Heart right ventricle (tissue), 16 donors: Measurements from ENCODE around the gene EPM2A. TPM values are rescaled to one million over a fixed set of nuclear protein-coding genes. Genes with fewer than 3 reads are reported as not detected.

Experiments
- ATAC-seq, 8 donors: fragments of 200-7000 bp; cut with Tn5 transposase; one replicate each; pipeline ENCODE4 v1.9.1; 2020; ENCODE audit warnings: mild to moderate bottlenecking in 8 of 8, moderate library complexity in 8 of 8, moderate number of reproducible peaks in 1 of 8
- DNase-seq, 2 donors: peaks; one replicate each; pipeline ENCODE4 v3.0.0-alpha.2; 2020
- H3K27ac ChIP-seq, 10 donors: fragments of 200-600 bp; sonication (generic) in 2 of 10; one replicate each; pipeline versions ENCODE4 v1.5.0 to v1.8.0; 2020 to 2022; ENCODE audit warnings: mild to moderate bottlenecking in 3 of 10
- H3K27me3 ChIP-seq, 7 donors: fragments of 200-600 bp; one replicate each; pipeline ENCODE4 v1.8.0; 2021 to 2022; ENCODE audit warnings: mild to moderate bottlenecking in 2 of 7
- H3K36me3 ChIP-seq, 9 donors: fragments of 200-600 bp; sonication (generic) in 1 of 9; one replicate each; pipeline versions ENCODE4 v1.5.0 to v1.8.0; 2020 to 2022; ENCODE audit warnings: mild to moderate bottlenecking in 2 of 9
- H3K4me1 ChIP-seq, 9 donors: fragments of 200-600 bp; sonication (generic) in 1 of 9; one replicate each; pipeline versions ENCODE4 v1.5.0 to v1.8.0; 2020 to 2022; ENCODE audit warnings: mild to moderate bottlenecking in 4 of 9
- H3K4me3 ChIP-seq, 10 donors: fragments of 200-600 bp; sonication (generic) in 2 of 10; one replicate each; pipeline versions ENCODE4 v1.5.0 to v1.8.0; 2020 to 2022; ENCODE audit warnings: mild to moderate bottlenecking in 7 of 10, moderate library complexity in 2 of 10
- H3K9me3 ChIP-seq, 11 donors: fragments of 200-600 bp in 10 of 11; sonication (generic) in 2 of 11; one replicate each; pipeline versions ENCODE4 v1.5.0 to v1.8.0; 2013 to 2022; ENCODE audit warnings: mild to moderate bottlenecking in 2 of 11, control low read depth in 1 of 11, moderate library complexity in 1 of 11
- WGBS, 2 donors: extraction: QIAGEN DNeasy Blood & Tissue Kit; methylation state at CpG; one replicate each; pipeline ENCODE4 v1.1.7; 2013; ENCODE audit warnings: inconsistent platforms in 1 of 2; 5-methylcytosine and 5-hydroxymethylcytosine counted together
- intact Hi-C, 10 donors: fragments of 100-400 bp; cut with DNase I; formaldehyde crosslinking; loops; one replicate each; pipeline versions ENCODE4 v1.11.1 to v1.14.2; 2022
- polyA plus RNA-seq, 2 donors: library from polyadenylated mRNA; stranded (reverse); fragments of 200-250 nt; gene quantifications; one replicate each; pipeline ENCODE4 v1.2.3, GENCODE V29; 2013
- total RNA-seq, 10 donors: library from RNA; stranded (reverse); fragmentation: NEBNext Ultra II Directional in 3 of 10; extraction: Animal tissue kit (Norgen Biotek cat#: 25700) in 3 of 10; gene quantifications; one replicate each; pipeline versions ENCODE4 v1.2.1 to v1.2.4, GENCODE V29; 2021 to 2023
- TF ChIP-seq, protein P1 (sequence below), 9 donors: fragments of 200-600 bp; sonication (generic) in 2 of 9; IDR thresholded peaks; one replicate each; pipeline versions ENCODE4 v1.5.0 to v1.8.0; 2021 to 2022; ENCODE audit warnings: antibody characterized with exemption in 9 of 9, mild to moderate bottlenecking in 5 of 9, moderate library complexity in 1 of 9
- donor health status: Arrhythmogenic right ventricular cardiomyopathy.
- donor health status: ischemic (EF 13 %, LVEDD 7.1; RV severe dilation, severe dysfunction).
- donor health status: healthy with polysubstance abuse.
- donor health status: DM: no; HTN: yes; CAD: no.
- donor health status: DM: no; HTN: no; CAD: no.
- donor health status: ischemic (EF 25% LVEDD 6.9; RV normal size, moderate dysfunction).
- donor health status: ischemic (EF 25% LVEDD 5.7; RV mildly dilated, moderate dysfunction).
- donor health status: healthy.
- donor health status: DM: yes; HTN: yes; CAD: no.
- donor health status: Ischemic cardiomyopathy.
- donor health status: ischemic (EF 35%, LVEDD 5.7; RV mildly dilated, moderate dysfunction).
- donor health status: nonischemic (EF 11% LVEDD 7.7; RV severe dilation, severe dysfunction).
- donor health status: DM: yes; HTN: yes; CAD: no.
- donor health status: PGD.
- donor health status: ischemic (EF 29% LVEDD 5.4; RV normal size, mild dysfunction).
- donor health status: nonischemic (EF 23%, LVEDD 6.1; RV moderate dilation, normal function).

EPM2A gene
- total and polyA plus RNA-seq, 12 donors, result 11.0 to 60.9 (median 43.2) TPM

DNA sequence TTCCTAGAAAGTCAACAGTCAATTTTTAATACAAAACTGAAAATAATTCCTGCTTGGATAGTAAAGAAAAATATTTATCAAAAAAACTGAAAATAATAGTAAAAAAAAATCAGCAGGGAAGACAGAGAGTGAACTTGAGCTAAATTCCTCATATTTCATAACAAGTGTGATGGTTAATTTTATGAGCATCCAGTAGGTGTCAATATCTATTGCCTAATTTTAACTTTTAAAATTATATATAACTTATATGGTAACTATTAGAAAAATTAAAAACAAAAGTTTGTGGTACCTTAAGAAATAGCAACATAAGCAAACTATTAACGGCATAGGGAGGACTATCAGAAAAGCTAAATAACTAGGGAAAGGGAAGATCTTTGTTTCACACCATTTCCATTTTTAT is 2.1 kb downstream of the EPM2A start:
- ATAC-seq, result no peak

DNA sequence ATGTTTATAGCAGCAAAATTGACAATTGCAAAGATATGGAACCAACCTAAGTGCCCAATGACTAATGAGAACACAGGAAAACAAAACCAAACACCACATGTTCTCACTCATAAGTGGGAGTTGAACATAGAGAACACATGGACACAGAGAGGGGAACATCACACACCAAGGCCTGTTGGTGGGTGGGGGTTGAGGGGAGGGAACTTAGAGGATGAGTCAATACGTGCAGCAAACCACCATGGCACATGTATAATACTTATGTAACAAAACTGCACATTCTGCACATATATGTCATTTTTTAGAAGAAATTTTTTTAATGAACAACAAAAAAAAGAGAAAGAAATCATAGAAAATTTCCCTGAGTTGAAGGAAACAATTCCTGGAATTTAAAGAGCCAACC is 3.9 kb downstream of the EPM2A start:
- 81 to 83% methylated on average over 1 of the region's 1 CpG for WGBS, 2 donors
- Histone ChIP-seq H3K27me3 (no peaks in the 10 kb centered on the region), H3K9me3 (peaks cover 0 to 27% (median 0%) of the 10 kb centered on the region in 11 donors), H3K27ac (no peak overlapping the region), H3K4me3 (no peak overlapping the region), H3K4me1 (peaks cover 0 to 30% (median 17%) of the 10 kb centered on the region in 9 donors), H3K36me3 (no peaks in the 10 kb centered on the region)
- intact Hi-C loops, result loop anchor here in 5 of 10 donors (5.0 to 10.0 kb wide), 5 partner anchors 83 to 233 kb away; partner anchors contain the start of genes SHPRH (in 2 of the 5) and FBXO30 (in 1 of the 5)
- ATAC-seq, result no peak
- TF ChIP-seq, protein P1, sequence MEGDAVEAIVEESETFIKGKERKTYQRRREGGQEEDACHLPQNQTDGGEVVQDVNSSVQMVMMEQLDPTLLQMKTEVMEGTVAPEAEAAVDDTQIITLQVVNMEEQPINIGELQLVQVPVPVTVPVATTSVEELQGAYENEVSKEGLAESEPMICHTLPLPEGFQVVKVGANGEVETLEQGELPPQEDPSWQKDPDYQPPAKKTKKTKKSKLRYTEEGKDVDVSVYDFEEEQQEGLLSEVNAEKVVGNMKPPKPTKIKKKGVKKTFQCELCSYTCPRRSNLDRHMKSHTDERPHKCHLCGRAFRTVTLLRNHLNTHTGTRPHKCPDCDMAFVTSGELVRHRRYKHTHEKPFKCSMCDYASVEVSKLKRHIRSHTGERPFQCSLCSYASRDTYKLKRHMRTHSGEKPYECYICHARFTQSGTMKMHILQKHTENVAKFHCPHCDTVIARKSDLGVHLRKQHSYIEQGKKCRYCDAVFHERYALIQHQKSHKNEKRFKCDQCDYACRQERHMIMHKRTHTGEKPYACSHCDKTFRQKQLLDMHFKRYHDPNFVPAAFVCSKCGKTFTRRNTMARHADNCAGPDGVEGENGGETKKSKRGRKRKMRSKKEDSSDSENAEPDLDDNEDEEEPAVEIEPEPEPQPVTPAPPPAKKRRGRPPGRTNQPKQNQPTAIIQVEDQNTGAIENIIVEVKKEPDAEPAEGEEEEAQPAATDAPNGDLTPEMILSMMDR (IDR thresholded peaks at IDR 0.05), result no peak
- no peak for DNase-seq

More for the DNA sequence above, 2.1 kb downstream of the EPM2A start:
- no peaks in the 10 kb centered on the region for H3K36me3 ChIP-seq
- H3K27ac ChIP-seq, result no peak overlapping the region
- DNase-seq, result no peak
- no peaks in the 10 kb centered on the region for H3K27me3 ChIP-seq
- peaks cover 0 to 15% (median 0%) of the 10 kb centered on the region in 11 donors for H3K9me3 ChIP-seq
- peak overlapping the region in 1 of 10 donors; percentile 70 for H3K4me3 ChIP-seq
- TF ChIP-seq, protein P1 (IDR thresholded peaks at IDR 0.05), result no peak
- WGBS, 2 donors, result 62 to 78% methylated on average over 1 of the region's 1 CpG
- intact Hi-C loops, result loop anchor here in 5 of 10 donors (5.0 to 10.0 kb wide), 5 partner anchors 82 to 232 kb away; partner anchors contain the start of genes SHPRH (in 2 of the 5) and FBXO30 (in 1 of the 5)
- H3K4me1 ChIP-seq, result peaks cover 0 to 40% (median 21%) of the 10 kb centered on the region in 9 donors

DNA sequence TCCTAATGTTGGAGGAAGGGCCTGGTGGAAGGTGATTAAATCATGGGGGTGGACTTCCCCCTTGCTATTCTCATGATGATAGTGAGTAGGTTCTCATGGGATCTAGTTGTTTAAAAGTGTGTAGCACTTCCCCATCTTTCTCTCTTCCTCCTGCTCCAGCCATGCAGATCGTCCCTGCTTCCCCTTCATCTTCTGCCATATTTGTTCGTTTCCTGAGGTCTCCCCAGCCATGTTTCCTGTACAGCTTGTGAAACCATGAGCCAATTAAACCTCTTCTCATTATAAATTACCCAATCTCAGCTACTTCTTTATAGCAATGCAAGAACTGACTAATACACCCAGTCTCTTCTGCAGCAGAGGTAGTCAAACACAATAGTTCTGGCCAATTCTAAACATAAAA is 5.4 kb downstream of the EPM2A start:
- intact Hi-C loops, result loop anchor here in 5 of 10 donors (5.0 to 10.0 kb wide), 5 partner anchors 85 to 235 kb away; partner anchors contain the start of genes SHPRH (in 2 of the 5) and FBXO30 (in 1 of the 5)
- 74 to 93% methylated on average over 2 of the region's 2 CpGs for WGBS, 2 donors
- ATAC-seq (no peak), DNase-seq (no peak)
- Histone ChIP-seq H3K27ac (no peak overlapping the region), H3K27me3 (no peaks in the 10 kb centered on the region), H3K4me1 (peaks cover 0 to 22% (median 11%) of the 10 kb centered on the region in 9 donors), H3K9me3 (peaks cover 0 to 27% (median 0%) of the 10 kb centered on the region in 11 donors), H3K4me3 (no peak overlapping the region), H3K36me3 (no peaks in the 10 kb centered on the region)
- TF ChIP-seq, protein P1 (IDR thresholded peaks at IDR 0.05), result no peak

DNA sequence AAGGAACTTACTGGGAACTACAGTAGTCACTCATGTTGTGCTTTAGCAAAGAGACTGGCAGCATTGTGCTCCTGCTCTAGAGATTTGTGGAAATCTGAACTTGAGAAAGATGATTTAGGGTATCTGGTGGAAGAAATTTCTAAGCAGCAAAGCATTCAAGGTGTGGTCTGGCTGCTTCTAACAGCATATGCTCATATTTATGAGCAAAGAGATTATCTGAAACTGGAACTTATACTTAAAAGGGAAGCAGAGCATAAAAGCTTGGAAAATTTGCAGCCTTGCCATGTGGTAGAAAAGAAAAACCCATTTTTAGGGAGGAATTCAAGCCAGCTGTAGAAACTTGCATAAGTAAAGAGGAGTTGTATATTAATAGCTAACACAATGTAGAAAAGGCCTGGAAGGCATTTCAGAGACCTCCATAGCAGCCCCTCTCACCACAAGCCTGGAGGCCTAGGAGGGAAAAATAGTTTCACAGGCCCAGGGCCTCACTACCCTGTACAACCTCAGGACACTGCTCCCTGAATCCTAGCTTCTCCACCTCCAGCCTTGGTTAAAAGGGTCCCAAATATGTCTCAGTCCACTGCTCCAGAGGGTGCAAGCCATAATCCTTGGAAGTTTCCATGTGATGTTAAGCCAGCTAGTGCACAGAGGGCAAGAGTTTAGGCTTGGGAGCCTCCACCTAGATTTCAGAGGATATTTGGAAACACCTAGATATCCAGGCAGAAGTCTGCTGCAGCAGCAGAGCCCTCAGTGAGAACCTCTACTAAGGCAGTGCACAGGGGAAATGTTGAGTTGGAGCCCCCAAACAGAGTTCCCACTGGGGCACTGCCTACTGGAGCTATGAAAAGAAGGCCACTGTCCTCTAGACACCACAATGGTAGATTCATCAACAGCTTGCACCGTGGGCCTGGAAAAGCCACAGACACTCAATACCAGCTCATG is 6.6 kb downstream of the EPM2A start:
- Histone ChIP-seq H3K4me3 (no peak overlapping the region), H3K9me3 (peaks cover 0 to 36% (median 2%) of the 10 kb centered on the region in 11 donors), H3K27ac (no peak overlapping the region), H3K27me3 (no peaks in the 10 kb centered on the region), H3K4me1 (peaks cover 0 to 14% (median 7%) of the 10 kb centered on the region in 9 donors), H3K36me3 (no peaks in the 10 kb centered on the region)
- TF ChIP-seq, protein P1 (IDR thresholded peaks at IDR 0.05), result no peak
- ATAC-seq (no peak), DNase-seq (no peak)
- 97 to 100% methylated on average over 1 of the region's 1 CpG for WGBS, 2 donors
- intact Hi-C loops, result no loop called here
